GM18511 (cell line): ENCODE data around the gene ERCC2.

Experiments
- ATAC-seq: cut with Tn5 transposase; IDR thresholded peaks from one replicate; pipeline ENCODE4 v1.9.1; 2021; ENCODE audit warnings: mild to moderate bottlenecking, moderate library complexity; ENCODE audit not compliant: unreplicated experiment

ERCC2 gene

GRCh38 chr19:45306518-45307027, 63.8 kb downstream of the ERCC2 start:
- no peak for ATAC-seq

GRCh38 chr19:45306040-45306439, 64.3 kb downstream of the ERCC2 start:
- ATAC-seq = no peak

DNA sequence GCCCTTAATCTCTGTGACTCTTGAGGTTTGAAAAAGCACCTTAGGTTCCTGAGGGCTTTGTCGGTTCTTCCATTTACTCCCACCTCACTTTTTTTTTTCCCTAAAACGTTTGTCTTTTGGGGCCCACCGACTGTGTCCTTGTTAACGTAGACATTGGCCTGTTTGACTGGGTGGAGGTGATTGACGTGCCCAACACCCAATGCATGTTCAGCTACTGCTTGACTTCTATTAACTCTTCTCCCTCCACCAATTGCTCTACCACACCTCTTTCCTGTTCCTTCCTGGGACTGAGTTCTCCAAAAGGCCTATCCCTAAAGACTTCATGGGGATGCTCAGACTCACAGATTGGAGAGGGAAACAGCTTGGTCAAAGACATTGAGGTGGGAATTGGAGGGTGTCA, 65.0 kb downstream of the ERCC2 start:
- ATAC-seq = no peak

GRCh38 chr19:45305007-45305406, 65.4 kb downstream of the ERCC2 start:
- no peak for ATAC-seq

DNA sequence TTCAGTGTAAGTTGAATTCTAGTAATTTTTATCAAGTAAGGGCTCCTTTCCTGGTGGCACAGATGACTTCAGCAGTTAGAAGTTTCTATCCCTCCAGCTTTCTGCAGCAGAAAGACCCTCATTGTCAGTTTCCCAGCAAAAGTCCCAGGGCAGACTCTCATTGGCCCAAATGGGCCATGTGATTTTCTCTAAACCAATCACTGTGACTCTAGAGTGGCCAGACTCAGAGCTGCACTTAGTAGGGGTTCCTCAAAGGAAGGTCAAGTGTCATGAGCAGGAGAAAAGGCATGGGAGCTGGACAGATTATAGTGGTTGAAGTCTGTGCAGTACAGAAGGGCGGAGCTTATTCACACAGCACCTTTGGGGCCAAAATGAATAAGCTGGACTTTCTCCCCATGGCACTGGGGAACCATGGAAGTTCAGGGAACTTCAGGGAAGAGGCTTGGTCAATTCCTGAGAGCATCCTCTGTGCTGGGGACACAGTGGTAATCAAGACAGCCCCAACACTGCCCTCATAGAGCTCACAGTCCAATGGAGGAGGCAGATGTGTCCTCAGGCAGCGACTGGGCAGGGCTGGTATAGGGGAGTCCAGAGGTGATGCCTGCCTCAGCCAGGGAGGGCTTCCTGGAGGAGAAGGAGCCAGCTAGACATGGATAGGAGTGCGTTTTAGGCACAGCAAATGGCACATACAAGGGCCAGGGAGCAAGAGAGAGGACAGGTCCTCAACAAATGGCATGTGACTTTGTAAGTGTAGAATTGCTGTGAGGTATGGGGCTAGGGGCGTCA, 66.0 kb downstream of the ERCC2 start:
- no peak for ATAC-seq

- ATAC-seq = no peak
Observed at GRCh38 chr19:45303269-45304060, 66.9 kb downstream of the ERCC2 start.

- ATAC-seq = no peak
Observed at GRCh38 chr19:45302416-45302815, 68.0 kb downstream of the ERCC2 start.
